ENCODE data around the gene DSCAM.
"Not testable (repeated sequence)": the region's sequence is repeated elsewhere in the genome, so short reads cannot be mapped to it uniquely, and the experiment has no call there.

The DSCAM gene

DNA sequence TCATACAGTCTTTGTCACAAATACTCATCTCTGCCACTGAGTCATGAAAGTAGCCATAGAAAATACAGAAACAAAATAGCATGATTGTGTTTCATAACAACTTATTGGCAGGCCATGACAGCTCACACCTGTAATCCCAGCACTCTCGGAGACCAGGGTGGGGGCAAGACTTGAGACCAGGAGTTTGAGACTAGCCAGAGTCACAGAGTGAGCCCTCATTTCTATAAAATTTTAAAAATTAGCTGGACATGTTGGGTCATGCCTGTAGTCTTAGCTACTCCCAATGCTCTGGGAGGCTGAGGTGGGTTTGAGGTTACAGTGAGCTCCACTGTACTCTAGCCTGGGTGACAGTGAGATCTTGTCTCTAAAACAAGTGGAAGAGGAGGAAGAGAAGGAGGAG, 568.6 kb downstream of the DSCAM start:
- DNase-seq, result no peak

DNA sequence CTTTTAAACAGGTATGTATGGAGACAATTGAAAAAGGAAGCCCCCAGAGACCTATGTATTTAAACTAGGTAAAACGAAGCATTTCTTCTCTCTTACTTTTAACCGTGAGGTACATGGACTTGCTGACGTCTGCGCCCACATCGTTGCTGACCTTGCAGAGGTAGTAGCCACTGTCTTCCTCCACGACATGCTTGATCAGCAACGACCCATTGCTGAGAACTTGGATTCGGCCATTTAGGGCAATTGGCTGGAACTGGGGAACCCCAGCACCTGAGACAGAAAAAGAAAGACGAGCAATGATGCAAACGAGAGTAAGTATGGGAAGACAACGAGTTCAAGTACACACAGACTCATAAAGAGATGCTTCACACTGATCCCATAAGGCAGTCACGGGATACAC, 571.0 kb downstream of the DSCAM start:
- no peak for DNase-seq

DNA sequence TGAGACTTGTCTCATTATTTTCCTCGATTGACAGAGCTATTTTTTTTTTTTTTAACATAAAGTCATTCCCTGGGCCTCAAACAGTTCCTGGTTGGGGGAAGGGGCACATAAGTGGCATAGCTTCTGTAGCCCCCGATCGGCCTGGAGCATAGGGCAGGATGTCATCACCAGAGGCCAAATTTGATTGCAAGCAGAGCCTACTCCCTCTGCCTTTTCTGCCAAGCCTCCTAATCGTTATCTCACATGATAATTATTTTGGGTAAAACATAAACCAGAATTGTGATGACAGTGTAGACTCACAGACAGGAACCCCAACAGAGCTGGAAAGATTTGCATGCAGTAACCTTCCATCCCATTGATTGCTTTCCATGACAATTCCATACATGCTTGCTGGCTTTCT, 574.9 kb downstream of the DSCAM start:
- no peak for DNase-seq

GRCh38 chr21:40271164-40271563, 575.8 kb downstream of the DSCAM start:
- DNase-seq, result no peak

- DNase-seq, result no peak
These were observed 576.9 kb downstream of the DSCAM start for GRCh38 chr21:40270047-40270446.

DNA sequence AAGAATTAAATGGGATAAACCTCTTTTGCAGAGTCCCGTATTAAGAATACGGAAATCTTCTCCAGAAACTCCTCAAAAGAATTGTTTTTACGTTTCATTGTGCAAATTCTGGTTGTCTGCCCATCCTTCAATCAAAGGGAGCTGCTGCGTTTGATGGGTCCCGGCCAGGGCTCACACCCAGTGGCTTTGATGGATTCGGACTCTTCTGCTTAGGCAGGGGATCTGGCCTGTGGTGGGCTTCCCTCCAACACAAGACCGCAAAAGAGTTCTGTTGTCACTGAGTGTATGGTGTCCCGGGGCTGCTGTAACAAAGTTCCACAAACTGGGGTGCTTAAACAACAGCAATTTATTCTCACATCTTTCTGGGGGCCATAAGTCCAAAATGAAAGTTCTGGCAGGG, 577.7 kb downstream of the DSCAM start:
- no peak for DNase-seq

- not testable (repeated sequence) for DNase-seq
These were observed 588.5 kb downstream of the DSCAM start for GRCh38 chr21:40258456-40258855.

- no peak for DNase-seq
These were observed 589.6 kb downstream of the DSCAM start for GRCh38 chr21:40257342-40257741.

GRCh38 chr21:40255518-40256444, 591.2 kb downstream of the DSCAM start:
- no peak for DNase-seq

- no peak for DNase-seq
These were observed 592.2 kb downstream of the DSCAM start for GRCh38 chr21:40254540-40255465.

- no peak for DNase-seq
These were observed 593.8 kb downstream of the DSCAM start for GRCh38 chr21:40253112-40253511.

DNA sequence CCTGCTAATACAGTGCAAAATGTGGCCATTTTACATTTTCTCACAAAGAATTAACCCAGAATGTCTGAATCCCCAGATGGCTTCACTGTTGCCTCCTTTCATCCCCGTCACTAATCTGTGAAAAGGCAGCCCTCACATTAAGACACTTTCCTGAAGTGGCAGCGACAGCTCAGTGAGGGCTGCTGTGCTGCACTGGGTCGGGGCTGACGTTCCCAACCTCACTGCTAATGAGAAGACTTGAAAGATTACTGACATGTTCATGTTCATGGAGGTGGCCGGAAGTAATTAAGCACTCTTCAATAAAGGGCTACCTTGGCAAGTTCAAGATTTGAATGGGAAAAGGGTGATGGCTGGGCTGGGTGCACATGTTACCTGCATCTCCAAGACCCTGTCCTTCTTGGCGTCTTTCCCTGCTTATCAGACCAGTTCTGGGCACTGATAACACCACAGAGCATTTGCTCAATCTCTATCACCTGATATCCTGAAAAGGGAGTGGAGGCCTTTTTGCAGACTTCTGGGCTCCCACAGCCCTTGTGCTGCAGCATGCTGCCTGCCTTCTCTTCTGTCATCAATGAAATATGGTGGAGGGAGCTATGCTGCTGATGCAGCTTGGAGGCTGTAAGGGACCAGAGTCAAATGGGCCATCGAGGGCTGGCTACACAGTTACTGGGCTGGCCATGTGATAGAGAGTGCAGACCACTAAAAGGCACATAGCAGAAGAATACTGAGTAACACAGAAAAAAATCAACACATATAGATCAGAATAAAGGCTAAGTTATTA, 596.3 kb downstream of the DSCAM start:
- no peak for DNase-seq

GRCh38 chr21:40244981-40245380, 602.0 kb downstream of the DSCAM start:
- no peak for DNase-seq

- DNase-seq, result no peak
These were observed 603.3 kb downstream of the DSCAM start for GRCh38 chr21:40243685-40244084.

DNA sequence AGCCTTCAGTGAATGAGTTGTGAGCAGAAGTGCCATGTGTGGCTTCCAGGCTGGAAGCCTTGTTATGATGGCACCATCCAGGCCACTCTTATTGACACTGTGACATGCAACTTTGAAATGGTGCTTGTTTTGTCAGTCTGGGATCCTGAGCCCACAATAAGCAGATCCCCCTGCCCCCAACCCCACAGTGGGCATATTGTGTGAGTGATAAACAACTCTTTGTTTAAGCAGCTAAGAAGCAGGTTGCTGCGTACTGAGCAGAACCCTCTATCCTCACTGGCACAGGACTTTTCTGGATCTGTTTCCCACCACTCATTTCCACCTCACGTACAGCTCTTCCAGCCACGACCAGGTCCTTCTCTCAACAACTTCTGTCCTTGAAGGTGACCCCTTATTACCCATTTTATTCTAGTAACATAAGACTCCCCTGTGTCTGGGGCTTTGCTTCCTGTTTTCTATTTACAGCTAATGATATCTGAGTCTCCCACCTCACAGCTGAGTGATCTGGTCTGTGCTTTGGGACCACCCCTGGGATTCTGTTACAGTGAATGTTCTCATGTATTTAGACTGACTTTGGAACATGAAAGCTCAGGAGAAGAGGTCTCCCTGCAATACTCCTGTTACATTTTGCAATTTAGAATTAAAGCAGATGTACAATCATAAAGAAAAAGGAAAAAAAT, 604.2 kb downstream of the DSCAM start:
- no peak for DNase-seq

- no peak for DNase-seq
These were observed 611.4 kb downstream of the DSCAM start for GRCh38 chr21:40235528-40235927.

DNA sequence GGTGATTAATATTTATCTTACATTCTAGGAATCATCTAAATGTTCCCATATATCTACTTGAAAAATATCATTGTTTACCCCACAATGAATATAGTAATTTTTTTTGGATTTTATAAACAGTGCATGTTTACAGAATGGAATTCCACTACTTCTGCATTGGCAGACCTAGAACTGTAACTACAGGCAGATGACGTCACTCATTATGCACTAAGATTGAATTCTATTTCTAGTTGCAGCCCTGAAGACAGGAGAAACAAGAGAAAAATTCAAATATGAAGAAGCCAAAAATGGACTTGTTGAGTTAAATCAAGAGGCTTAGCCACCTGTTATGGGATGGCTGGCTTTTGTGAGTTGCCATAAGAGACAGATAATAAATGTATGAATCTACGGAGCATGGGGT, 615.0 kb downstream of the DSCAM start:
- no peak for DNase-seq

GRCh38 chr21:40227096-40227495, 619.9 kb downstream of the DSCAM start:
- no peak for DNase-seq

DNA sequence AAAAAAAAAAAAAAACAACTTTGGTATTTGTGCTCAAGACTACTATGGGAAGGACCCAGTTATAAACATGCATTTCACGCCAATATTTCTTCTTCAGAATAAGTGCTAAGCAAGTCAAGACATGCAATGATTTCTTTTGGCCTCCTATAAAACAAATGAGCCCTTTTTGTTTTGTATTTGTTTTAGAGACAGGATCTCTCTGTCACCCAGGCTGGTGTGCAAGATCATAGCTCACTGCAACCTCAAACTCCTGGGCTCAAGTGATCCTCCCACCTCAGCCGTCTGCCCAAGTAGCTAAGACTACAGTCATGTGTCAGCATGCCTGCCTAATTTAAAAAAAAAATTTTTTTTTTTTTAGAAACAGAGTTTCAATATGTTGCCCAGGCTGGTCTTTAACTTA, 631.0 kb downstream of the DSCAM start:
- no peak for DNase-seq

DNA sequence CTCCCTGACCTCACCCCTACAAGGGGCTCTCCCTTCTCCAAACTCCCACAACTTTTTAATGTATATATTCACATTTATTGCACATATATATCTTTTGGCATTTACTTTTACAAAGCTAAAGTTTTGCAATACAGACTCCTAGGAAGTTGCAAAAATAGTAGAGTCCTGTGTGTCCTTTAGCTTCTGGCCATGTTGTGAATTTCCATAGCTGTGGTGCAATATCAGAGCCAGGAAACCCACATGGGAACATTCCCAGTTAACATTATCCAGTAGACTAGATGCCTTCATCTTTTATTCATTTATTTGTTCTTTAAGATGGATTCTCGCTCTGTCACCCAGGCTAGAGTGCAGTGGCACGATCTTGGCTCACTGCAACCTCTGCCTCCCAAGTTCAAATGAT, 636.7 kb downstream of the DSCAM start:
- DNase-seq, result no peak

DNA sequence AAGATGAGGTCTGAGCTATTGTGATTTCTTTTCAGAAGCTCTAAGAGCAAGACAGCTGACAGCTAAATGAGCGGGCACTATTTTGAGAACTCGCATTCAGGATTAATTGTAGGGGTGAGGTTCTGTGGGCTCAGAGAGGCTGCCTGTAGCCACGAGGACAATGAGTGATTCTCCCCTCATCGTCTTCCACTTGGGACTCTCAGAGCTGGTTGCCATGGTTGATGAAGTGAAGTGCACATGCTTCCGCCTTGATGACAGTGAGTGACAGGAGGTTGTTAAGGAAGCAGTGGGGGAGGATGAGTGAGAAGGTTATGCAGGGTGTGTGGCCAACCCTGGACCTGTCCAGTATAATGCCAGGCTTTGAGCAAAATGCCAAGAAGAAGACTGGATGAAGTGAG, 638.0 kb downstream of the DSCAM start:
- no peak for DNase-seq

GRCh38 chr21:40208206-40208947, 638.6 kb downstream of the DSCAM start:
- DNase-seq, result no peak
